Activated CD4-positive, alpha-beta T cell treated with anti-CD3 and anti-CD28 coated beads, Interleukin-2, amount 50 U/mL, for 4 hours (primary cell): ENCODE measurements around the gene TXNDC11.

Experiments used
- DNase-seq, 2 experiments: peaks; one replicate each; pipeline ENCODE4 v3.0.0-alpha.2; 2020

Gene TXNDC11

DNA sequence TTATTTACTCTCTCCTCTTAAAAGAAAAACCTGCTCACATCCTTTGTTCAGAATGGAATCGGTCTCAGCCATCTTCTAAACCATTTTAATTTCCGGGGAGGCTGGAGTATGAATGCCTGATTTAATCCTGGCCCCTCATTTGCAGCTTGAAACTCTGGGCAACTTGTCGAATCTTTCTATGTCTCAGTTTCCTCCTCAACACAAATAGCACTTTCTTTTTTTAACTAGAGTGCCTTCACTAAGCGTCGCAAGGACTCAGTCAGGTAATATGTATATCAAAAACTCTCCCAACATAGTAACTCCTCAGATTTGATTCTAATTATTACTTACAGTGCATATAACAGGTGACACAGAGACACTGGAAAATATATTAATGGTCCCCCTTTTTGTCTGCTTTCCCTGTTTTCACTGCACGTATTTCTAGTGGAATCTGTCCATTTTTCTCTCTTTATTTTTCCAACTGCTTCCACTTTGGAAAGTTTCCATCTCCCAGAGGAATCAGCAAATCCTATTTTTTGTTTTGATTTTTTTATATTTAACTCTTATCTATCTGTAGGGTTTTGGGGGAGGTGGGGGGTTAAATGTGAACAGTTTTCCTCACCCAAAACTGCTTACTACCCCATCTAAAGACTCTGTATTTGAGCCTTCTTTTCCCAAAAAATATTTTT, 55.8 kb downstream of the TXNDC11 start:
- DNase-seq, result no peak

DNA sequence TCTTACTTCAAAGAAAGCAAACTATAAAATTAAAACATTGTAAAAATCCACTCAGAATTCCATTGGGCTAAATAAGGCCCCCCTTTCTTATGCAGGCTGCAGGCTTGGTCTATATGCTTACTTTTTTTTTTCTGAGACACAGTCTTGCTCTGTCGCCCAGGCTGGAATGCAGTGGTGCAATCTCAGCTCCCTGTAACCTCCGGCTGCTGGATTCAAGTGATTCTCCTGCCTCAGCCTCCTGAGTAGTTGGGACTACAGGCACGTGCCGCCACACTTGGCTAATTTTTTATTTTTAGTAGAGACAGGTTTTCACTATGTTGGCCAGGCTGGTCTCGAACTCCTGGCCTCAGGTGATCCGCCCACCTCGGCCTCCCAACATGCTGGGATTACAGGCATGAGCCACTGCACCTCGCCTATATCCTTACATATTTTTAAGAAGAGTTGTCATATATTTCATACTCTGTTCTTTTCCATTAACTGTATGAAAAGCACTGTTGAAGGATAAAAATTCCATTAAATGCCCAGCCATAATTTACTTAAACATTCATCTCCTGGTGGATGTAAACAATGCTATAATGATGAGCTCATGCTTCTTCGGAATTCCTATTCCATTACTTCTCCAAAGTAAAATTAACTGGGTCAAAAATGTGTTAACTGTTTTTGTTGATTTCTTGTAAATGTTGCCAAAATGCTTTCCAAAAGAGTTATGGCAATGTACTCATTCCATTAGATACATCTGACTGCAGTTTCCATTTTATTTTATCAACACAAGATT, 56.6 kb downstream of the TXNDC11 start:
- DNase-seq, result no peak

DNA sequence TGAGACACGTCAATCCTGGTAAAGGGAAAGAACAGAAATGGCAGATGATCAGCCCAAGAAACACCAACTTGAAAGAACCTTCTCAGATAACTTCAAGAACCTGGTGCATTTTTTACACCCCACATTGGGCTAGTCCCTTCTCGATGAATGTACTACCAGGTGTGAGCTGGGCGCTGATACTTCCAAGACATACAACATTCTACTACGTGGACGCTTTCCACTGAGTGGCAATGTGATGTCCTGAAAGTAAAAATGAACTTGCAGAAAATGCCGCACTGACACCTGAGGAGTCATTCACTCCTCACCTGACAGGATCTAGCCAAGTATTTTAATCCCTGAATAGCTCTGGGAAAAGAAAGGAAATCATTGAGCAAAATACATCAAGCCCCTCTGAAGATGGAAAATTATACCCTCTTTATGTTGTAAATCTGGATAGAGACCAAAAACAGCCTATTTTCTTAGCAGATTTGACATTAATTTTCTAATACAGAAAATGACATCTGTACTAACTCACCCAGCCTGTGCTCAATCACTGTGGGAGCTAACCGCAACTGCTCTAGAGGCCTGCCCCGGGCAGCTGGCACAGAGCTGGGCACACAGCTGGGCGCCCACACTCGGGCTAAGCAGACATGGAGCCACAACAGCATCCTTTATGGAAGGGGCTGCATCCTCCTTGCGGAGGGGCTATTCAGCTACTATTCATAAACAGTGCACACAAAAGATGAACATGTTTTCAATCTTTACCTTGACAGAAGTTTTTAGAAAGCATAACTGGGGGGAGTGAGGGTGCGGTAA, 58.2 kb downstream of the TXNDC11 start:
- DNase-seq, result no peak

DNA sequence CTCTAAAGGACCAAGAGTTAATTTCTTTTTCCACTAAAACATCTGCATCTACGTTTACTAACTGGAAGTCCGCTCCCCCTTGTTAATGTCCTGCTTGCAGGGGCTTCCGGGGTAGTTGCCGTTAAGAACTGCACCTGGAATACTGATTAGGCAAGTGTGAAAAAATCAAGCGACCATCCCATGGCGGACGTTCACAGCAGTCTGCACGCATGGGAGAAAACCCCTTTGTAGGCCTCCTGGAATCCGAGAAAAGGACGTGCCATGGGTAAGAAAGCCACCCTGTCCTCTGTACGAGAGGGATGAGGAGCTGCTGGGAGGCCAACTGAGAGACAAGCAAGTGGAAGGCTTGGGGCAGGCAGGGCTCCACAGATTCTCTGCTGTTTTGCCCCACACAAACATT, 59.5 kb downstream of the TXNDC11 start:
- DNase-seq, result no peak

DNA sequence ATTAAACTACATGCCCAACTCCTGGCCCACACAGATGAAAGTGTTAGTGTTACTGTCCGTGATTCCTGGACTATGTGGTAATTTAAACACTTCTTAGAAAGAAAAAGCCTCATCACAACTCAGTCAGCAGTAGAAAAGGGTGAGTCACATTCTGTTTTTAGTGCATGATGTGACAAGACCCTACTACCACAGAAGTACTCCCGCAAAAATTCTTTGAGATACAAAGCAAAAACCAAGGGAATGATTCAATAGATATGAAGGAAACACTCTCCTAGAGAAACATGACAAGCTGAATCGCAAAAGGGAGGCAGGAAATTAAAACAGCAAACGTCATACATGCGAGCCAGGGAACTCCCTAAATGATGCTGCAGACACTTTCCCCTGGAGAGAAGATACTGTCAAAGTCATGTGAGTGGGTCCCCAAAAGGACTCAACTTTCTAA, 60.0 kb downstream of the TXNDC11 start:
- no peak for DNase-seq

DNA sequence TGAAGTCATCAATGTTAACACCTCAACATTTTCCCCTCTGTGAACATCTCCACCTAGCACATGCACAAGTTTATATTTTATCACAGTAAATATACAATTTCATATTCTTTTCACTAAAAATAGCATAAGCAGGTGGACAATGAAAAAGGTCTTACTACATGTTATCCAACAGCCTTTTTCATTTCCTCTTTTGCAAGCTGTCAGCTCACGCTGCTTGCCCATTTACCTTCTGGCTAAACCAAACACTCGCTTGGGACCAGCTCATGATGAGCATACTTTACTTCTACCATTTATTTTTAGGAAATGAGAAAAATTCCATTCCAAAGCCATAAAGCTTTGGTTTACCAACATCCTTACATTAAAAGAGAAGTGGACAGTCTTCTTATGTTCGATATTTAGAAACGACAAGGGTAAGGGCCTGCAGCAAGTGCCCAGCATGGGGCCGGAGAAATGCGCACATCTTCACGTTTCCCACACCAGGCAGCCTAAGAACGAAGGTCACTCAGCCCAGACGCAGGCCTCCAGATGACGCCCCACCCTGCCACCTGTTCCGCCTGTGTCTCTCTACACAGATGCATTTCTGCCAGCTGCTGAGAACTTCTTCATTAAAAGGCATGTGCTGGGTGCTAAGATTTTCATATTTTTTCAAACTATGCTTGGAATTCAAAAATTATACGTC, 60.5 kb downstream of the TXNDC11 start:
- no peak for DNase-seq

DNA sequence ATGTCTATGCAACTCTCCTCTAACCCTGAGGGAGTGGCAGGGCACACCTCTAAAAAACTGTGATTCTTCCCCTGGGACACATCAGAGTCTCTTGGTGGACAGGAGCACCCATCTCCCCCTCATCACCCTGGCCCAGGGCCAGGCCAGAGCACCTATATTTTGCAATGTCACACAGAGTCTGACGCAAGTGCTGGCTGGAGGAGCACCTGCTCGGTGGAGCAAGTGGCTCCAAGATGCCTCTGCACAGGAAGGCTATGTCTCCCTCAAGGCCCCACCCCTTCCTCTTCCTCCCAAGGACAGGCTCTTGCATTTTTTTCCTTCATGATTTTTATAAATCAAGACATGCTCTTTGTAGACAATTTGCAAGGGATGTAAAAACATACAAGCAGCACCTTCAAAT, 61.1 kb downstream of the TXNDC11 start:
- DNase-seq, result no peak

DNA sequence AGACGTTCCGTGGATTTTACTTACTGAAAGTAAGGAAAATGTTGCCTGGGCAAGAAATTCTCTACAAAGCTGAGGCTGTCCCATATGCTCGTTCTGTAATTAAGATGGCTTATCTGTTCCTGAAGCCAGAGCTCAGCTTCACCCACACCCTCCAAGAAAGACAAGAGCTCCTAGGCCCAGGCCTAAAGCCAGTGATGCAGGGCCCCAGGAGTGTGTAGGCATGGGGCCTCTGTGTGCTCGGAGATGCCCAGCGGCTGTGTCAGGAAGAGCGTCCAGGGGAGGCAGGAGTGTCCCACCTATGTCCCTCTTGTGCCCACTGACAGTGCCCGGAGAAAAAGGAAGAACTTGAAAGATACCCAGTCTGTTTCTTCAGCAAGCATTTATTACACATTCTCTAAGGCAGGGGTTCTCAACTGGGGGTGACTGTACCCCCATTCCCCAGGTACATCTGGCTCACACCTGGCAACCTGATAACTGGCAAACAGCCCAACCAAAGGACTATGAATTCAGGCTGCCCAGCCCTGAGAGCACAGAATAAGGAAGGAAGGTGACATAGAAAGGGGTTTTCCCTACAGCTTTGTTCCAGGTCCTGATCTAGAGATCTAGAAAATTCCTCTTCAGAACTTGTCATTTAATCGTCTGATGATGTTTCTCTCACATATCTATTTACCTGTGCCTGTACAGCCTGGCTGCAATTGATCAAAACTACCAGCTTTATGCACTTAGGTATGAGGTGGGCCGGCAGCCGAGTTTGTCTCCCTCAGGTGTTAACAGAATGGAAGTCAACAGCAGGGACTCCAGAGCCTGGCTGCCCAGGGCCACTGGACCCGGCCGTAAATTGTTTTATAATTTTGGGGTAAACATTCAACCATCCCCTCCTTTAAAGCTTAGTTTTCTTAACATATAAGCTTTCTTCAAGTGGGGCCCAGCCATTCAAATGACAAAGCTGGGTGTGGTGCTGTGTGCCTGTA, 62.4 kb downstream of the TXNDC11 start:
- no peak for DNase-seq

DNA sequence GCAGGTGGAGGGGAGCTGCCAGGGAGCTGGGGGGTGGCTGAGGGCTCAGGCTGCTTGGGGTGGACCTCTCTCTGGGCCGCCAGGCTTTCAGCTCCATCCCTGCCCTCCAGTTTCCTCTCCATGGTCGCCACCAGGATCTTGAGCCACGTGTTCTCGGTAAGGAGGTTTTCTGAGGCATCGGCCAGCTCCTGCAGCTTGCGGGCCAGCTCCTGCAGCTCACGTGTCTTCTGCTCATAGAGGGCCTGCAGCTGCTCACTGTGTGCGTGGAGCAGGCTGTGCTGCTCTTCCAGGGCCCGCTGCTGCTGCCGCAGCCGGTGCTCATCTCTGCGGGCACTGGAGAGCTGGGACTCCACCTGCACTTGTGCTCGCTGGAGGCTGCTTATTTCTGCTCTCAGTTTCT, 63.4 kb downstream of the TXNDC11 start:
- no peak for DNase-seq

DNA sequence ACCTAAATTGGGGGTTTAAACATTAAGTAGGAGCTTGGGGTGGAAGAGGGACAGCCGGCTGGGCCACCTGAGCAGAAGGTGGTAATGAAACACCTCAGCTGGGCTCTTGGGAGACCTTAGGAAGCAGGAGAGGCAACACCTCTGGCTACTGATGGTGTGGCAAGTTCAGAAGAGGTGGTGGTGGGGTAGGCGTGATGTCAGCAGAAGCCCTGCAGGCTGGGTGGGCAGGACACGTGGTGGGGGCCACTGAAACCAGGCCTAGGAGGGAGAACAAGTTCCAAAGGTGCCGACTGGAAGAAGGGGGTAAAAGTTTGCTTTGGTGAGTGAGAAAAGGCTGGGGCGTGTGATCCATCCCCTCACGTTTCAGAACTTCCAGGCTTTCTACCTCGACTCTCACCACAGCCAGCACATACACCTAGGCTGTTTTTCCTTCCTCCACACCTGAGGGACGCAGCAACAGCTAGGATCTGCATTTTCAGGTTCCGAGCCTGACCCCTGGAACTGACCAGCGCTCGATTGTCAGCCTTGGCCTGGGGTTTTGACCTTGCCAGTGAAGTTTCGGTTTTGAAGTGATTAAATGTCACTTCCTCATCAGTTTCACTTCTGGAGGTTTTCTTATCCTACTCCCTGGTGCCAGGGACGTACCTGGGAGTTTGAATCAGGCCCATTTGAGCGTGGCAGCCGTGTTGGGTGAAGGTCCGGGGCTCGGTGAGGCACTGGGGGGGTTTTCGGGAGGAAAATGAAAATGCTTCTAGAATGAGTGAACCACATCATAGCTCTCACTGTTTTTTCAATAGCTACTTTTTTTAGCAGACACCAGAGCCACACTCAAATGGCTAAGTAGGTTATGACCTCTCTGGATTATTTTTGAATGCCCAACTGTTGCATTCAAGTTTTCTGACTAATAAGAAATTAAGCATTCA, 64.4 kb downstream of the TXNDC11 start:
- DNase-seq, result no peak

DNA sequence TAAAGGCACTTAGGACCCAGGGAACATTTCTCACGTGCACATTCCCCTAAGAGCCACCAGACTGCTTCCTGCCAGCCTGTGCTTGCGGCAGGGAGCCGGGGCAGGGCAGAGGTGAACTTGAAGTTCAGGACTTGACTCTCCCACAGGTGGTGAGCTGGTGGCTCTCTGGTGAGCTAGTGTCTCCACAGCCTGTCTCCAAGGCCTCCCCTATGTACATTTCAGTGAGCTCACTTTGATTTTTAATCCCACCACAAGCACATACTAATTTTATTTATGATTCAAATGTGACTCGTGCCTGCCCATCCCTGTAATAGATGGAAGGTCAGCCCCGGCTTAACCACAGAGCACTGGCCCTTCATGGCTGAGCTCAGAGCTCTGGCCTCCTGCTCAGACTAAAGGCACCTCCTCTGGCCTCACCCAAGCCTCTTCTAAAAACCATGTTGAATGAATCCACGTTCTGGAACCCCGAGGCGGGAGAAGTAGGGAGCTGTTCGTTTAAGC, 65.2 kb downstream of the TXNDC11 start:
- no peak for DNase-seq

DNA sequence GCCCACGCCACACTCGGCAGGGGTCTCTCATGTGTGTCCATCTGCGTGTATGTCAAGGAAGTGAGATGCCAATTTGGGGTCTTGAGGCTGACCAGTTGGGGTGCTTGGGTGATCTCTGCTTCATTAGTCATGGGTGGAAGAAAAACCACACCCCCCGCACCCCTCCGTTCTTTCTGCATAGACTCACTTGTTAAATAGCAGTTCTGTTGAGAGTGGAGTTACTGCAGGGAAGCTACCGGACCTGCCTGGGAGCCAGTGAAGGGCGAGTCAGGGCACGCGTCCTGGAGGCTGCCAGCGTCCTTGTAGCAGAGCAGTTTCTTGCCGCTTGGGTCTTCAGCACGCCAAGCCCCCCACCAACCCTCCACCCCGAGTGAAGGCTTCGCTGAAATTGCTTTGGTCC, 65.9 kb downstream of the TXNDC11 start:
- no peak for DNase-seq

DNA sequence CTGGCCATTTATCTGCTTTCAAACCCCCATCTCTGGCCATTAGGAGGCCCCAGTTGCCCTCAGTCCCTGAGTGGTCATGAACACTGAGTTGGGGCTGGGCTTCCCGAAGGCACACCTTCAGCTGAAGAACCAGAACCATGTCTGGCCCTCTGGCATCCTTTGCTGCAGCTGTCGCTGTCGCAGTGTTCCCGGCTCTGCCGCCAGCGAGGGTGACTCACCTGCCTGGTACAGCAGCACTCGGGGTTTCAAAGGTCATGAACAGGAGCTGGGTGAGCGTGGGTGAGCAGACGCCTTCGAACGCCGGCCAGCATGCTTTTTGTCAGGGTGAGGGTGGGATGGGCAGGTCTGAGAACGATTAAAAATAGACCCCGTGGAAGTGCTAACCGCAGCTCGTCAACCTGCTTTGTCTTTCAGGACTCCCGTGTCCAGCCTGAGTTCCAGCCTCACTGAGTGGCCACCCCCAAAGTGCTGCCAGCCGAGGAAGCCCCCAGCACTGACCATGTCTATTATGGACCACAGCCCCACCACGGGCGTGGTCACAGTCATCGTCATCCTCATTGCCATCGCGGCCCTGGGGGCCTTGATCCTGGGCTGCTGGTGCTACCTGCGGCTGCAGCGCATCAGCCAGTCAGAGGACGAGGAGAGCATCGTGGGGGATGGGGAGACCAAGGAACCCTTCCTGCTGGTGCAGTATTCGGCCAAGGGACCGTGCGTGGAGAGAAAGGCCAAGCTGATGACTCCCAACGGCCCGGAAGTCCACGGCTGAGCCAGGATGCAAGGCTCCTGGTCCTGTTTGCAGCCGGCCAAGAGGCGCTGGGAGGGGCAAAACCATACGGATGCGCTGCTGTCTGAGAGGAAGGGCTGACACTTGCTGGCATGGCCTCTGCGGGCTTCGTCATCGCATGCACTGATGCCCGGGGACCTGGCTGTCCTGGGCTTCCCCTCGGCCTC, 66.8 kb downstream of the TXNDC11 start:
- peak; percentile 28 to 36 for DNase-seq

DNA sequence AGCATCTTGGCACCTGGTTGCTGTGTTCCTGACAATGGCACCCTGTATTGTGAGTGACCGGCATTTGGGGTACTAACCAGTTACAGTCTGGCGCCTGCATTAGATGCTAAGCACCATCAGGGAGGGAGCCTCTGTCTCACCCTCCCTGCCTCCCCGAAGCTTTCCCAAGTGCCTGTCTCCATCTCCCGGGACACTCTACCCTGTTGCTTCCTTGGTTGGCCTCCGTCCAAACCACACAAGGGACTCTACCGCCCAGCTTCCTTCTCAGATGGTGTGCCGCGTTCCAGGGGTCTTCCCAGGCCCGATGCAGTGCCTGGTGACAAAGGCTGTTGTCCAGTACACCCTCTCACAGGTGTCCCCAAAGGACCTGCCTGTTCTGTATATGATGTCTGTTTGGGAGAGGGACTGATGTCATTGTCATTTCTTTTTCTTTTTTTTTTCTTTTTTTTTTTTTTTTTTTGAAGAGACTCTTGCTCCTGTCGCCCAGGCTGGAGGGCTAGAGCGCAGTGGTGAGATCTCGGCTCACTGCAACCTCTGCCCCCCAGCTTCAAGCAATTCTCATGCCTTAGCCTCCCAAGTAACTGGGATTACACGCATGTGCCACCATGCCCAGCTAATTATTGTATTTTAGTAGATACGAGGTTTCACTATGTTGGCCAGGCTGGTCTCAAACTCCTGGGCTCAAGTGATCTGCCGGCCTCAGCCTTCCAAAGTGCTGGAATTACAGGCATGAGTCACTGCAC, 67.7 kb downstream of the TXNDC11 start:
- no peak for DNase-seq

DNA sequence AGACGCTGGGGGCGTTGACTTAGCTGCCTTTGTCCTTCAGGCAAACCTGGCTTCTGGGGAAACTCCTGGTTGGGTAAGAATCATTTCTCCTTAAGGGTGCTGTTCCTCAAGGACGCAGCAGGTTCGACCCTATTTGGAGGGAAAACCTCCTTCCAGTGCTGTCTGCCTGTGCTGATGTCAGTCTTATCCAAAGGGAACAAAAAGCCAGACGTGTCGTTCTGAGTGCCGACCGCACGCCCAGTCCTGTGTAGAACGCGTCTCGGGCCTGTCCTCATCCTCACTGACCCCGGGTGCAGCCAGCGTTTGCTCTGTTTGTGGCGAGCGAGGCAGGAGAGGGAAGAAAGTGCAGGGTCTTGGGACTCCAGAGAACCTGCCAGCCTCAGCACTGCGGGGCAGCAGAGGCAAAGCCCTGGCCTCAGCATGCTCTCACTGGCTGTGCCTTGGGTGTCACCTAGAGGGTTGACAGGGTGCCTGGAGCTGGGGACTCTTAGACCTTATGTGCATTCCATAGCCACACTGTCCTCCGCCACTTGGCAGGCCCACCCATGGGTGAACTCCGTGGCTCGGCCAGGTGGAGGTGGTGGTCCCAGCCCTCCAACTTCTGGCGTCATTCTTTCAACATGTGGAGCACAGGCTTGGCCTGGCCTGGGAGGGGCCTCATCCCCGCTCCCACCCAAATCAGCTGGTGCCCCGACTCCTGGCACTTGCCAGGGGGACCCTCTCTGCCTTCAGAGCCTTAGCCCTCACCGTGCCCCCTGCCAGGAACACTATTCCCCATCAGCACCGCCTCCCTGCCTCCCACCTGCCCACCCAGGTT, 68.4 kb downstream of the TXNDC11 start:
- no peak for DNase-seq

DNA sequence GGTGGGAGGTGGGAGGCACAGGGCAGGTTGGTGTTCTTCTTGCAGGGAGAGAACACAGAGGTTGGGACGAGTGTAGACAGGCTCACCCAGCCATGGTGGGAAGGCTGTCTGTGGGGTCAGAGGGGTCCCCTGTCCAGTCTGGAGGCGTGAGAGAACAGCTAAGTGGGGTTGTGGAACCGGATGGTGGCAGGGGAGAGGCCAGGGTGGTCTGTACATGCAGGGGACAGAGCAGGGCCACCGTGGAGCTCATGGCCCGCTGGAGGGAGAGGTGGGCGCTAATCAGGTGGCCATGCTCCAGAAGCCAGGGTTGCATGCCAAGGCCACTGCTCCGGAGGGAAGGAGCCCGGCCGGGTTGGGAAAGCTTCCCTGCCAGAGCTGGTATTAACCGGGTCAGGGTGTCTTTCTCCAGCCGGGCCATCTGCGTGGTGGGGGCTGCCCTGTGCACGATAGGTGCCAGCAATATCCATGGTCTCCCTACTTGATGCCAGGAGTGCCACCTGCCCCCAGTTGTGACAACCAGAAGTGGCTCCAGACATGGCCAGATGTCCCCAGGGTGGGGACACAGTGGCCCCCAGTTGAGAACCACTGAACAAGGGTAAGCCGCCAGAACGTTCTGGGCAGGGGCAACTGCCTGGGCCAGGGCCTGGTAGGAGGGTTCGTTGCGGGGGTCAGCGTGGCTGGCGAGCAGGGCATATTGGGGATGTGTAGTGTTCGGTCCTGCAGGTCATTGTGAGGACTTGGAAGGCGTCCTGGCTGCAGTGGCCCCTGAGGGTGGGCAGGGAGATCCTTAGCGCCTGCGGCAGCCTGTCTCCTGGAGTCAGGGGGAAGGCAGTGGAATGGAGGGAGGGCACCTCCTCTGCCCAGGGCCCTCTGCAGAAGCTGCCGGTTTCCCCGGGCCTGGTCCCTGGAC, 69.3 kb downstream of the TXNDC11 start:
- DNase-seq, result no peak
